ENCODE data around the gene ANKFN1.

The ANKFN1 gene

DNA sequence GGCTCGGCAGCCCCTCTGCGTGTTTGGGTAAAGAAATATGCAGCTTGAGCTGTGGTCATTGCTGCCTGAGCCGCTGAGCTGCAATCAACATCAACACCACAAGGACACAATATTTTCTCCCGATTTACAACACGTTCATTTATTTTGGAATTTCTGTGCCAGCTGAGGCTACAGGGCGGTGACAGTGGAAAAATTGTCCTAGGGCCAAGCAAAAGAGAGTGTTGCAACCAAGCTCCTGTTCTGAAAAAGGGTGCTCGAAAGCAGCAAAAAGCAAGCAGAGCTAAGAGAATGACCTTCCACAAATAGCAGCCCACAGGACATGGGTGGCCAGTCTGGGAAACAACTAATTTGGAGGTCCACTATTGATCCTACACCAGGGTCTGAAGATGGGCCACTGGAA, 404.8 kb downstream of the ANKFN1 start:
- no peak for DNase-seq (ENCODE audit: low read depth in 3 of 3, low spot score in 1 of 3)

Data from stimulated activated CD4-positive, alpha-beta T cell treated with anti-CD3 and anti-CD28 coated beads, TNF-alpha, amount 100 ng/mL, for 1 hour (primary cell).